Stimulated activated CD8-positive, alpha-beta memory T cell treated with anti-CD3 and anti-CD28 coated beads, Interleukin-4, amount 100 ng/mL, for 24 hours (primary cell): ENCODE measurements around the gene RAB8A.
"Not testable (repeated sequence)": the region's sequence is repeated elsewhere in the genome, so short reads cannot be mapped to it uniquely, and the experiment has no call there.

Experiments
- DNase-seq: peaks from one replicate; pipeline ENCODE4 v3.0.0-alpha.2; 2020; ENCODE audit warnings: low read depth

The RAB8A gene

DNA sequence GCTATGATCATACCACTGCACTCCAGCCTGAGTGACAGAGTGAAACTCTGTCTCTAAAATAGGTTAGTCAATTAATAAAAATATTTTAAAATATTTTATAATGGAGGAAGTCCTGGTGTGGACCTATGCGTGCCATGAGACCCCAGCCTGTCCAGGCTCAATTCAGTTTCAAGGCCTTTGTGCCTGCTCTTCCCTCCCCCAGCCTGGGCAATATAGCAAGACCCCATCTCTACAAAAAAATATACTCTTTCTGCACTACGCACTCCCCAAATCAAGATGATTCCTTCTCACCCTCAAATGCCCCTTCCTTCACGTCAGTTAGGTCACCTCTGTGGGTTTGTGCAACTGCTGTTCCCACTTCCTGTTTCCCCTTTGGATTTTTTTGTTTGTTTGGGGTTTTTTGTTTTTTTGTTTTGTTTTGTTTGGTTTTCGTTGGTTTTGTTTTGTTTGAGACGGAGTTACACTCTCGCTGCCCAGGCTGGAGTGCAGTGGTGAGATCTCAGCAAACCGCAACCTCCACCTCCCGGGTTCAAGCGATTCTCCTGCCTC, 30.4 kb downstream of the RAB8A start:
- no peak for DNase-seq

DNA sequence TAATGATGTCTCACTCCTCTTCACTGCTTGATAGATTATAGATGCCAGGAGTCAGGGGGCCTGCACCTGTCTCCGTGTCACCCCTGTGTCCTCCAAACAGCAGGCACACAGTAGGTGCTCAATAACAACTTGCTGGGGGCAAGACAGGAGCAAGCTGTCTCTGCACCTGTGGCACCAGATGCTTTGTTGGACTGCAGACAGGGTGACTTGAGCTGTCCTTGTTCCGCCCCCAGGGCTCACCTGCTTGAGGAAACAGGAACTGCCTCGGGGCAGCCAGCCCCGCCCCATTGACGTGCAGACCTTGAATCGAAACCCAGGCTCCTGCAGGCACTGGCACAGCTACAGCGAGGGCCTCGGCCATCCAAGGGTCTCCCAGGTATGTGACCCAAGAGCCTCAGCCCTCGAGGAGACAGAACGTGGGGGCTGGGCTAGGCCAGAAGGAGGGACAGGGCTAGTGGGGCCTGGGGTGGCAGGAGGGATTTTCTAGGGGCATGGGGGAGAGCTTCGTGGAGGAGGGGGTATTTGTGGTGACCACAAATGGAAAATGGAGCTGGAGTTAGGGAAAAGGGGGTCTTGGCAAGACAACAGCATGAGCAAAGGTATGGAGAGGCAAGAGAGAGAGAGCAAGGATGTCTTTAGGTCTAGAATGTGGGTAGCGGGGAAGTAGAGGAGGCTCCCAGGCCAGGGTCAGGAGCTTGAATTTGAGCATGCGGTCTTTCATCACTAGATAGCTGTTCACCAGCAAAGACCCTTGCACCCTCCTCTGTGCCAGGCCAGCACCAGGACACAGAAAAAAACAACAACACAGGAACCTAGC, 31.9 kb downstream of the RAB8A start, which contains the start of gene HSH2D:
HSH2D (plus strand) TSS at position 287 of the 817 bp plus-strand sequence. CDS start 5,066 bp downstream, outside the sequence.
- DNase-seq = peak; percentile 62

DNA sequence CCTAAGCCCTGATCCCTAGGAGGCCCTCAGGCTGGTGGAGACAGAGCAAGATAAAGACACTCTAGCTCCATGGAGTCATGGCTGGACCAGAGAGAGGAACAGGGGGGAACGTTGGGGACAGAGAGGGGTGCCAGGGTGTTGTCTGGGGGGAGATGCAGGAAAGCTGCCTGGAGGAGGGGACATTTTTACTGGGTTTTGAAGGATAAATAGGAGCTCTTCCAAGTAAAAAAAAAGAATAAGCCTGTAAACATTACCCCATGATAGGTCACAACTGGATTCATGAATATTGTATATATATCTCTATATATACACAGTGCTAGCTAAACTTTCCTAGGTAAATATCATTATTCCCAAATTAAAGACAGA, 32.5 kb downstream of the RAB8A start:
- DNase-seq = no peak

DNA sequence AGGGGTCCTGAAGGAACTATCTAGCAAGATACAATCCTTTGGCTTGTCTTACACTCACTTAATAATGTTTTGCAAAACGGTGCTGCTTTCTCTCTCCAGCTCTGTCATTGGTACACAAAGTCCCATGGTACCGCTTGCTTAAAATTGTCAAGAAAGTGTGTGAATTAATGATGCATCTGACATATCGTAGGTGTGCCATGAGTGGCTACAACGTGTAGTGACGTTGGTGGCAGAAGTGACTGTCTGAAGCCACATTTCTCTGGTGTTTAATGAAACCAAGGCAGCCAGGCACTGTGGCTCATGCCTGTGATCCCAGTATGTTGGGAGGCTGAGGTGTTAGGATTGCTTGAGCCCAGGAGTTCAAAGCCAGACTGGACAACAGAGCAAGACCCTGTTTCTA, 34.4 kb downstream of the RAB8A start:
- no peak for DNase-seq

DNA sequence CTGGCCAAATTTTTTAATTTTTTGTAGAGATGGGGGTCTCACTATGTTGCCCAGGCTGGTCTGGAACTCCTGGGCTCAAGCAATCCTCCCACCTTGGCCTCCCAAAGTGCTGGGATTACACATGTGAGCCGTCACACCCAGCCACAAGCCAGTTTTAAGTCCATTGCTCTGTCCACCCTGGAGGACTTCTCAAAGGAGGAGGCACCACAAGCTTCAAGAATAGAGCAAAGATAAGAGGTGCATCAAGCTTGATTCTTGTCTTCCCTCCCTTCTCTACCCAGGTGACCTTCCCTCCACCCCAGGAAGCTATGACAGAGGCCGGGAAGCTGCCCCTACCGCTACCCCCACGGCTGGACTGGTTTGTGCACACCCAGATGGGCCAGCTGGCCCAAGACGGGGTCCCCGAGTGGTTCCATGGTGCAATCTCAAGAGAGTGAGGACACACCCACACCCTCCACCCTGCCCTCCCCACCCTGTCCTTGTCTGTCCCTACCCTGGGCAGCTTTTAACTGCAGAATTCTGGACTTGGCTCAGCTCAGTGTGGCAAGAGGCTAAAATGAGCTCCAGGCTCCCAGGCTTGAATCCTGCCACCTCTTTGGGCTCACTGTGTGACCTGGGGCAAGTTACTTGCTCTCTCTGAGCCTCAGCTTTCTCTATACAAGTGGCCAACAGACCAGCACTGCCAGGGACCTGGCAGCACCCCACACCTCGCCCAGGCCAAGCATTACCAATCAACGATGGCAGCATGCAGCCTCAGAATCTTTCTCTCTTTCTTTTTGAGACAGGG, 36.9 kb downstream of the RAB8A start:
- no peak for DNase-seq

DNA sequence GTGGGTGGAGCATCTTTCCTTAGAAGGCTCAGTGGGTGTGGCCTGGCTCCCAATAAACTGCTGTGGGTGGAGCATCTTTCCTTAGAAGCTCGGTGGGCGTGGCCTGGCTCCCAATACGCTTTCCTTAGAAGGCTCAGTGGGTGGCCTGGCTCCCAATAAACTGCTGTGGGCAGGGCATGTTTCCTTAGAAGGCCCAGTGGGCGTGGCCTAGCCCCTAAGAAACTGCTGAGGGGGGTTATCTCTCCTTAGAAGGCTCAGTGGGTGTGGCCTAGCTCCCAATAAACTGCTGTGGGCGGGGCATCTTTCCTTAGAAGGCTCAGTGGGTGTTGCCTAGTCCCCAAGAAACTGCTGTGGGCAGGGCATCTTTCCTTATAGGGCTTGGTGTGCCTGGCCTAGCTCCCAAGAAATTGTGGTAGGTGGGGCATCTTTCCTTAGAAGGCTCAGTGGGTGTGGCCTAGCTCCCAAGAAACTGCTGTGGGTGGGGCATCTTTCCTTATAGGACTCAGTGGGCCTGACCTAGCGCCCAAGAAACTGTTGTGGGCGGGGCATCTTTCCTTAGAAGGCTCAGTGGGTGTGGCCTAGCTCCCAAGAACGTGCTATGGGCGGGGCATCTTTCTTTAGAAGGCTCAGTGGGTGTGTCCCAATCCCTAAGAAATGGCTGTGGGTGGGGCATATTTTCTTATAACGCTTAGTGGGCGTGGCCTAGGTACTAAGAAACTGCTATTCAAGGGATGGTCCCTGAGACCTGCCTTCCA, 42.1 kb downstream of the RAB8A start:
- no peak for DNase-seq

DNA sequence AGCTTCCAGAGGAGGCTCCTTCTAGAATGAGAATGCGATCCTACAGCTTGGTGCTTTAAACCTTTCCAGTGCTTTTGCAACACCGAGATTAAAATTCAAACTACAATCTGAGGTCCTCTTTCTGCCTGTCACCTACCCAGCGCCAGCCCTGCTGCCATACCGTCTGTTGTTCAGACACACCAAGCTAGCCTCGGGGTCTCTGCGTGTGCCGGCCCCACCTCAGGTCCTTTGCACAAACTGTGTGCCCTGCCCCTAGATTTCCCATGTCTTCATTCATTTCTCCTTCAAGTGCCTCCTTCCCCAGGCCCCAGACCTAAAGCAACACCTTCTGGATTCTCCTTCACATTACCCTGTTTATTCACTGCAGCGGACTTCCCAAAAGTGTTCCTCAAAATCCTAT, 42.9 kb downstream of the RAB8A start:
- DNase-seq = no peak

DNA sequence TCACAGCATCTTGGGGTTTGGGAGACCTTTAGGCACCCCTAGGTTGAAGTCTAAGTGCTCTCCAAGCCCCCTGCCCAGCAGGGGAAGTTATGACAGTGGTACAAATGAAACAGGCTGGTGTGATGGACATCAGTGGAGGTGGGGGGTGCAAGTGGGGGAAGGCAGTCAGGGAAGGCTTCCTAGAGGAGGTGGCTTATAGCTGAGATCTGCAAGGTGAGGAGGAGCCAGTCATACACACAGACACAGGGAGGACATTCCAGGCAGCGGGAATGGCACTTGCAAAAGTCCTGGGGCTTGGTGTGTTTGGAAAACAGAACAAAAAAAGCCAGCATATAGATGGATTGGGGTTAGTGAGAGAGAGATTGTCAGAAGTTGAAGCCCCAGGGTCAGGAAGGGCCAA, 43.4 kb downstream of the RAB8A start:
- no peak for DNase-seq

DNA sequence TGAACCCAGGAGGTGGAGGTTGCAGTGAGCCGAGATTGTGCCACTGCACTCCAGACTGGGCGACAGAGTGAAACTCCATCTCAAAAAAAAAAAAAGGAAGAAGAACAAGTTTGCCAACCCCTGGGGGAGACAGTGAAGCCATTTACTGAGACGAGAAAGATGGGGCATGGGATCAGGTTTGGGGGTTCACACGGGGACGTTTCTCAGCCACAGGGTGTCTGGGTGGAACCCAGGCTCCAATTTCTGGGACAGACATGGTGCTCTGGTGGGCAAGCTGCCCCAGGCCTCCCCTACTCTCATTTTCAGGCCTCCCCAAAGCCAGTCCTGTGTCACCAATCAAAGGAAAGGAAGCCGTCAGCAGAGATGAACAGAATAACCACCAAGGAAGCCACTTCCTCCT, 45.2 kb downstream of the RAB8A start:
- DNase-seq = no peak

DNA sequence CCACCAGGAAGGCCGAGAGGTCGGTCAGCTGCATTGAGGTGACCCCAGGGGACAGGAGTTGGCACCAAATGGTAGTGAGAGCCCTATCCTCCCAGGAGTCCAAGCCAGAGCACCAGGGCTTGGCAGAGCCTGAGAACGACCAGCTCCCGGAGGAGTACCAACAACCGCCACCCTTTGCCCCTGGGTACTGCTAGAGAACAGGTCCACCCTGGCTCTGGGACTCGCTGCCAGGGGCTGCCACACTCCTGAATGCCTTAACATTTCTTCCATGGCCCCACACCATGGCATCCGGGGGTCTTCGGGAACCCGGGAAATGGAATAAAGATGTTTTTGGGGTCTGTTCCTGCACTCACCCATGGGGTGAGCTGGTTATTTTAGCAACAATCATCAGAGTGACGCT, 45.9 kb downstream of the RAB8A start:
- DNase-seq = no peak

DNA sequence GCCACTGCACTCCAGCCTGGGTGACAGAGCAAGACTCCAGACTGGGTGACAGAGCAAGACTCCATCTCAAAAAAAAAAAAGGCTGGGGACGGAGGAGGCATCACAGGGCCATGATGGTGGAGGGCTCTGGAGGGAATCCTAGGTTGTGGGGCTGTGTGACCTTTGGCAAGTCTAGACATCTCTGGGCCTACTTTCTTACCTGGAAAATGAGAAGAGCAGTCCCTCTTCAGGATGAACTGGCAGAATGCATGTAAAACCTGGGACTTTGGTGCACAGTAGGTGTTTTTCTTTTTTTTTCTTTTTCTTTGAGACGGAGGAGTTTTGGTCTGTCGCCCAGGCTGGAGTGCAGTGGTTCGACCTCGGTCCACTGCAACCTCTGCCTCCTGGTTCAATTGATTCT, 48.0 kb downstream of the RAB8A start:
- no peak for DNase-seq

DNA sequence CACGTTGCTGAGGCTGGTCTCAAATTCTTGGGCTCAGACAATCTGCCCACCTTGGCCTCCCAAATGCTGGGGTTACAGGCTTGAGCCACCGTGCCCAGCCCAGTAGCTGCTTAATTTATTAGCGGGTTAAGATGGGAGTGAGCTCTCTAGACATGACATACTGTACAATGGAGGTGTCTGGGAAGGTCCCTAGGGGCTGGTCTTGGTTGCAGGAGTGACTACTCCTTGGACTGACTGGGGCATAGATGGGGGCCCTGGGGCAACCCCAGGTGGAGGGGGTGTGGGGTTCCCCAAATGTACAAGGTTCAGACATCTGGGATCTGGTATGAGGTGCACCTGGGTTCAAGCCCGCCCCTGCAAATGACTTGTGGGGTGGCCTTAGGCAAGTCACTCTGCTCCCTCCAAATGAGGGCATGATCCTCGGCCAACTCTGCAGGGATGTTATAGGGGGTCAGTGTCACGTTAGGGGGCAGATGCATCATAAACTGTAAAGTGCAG, 48.8 kb downstream of the RAB8A start:
- DNase-seq = no peak

DNA sequence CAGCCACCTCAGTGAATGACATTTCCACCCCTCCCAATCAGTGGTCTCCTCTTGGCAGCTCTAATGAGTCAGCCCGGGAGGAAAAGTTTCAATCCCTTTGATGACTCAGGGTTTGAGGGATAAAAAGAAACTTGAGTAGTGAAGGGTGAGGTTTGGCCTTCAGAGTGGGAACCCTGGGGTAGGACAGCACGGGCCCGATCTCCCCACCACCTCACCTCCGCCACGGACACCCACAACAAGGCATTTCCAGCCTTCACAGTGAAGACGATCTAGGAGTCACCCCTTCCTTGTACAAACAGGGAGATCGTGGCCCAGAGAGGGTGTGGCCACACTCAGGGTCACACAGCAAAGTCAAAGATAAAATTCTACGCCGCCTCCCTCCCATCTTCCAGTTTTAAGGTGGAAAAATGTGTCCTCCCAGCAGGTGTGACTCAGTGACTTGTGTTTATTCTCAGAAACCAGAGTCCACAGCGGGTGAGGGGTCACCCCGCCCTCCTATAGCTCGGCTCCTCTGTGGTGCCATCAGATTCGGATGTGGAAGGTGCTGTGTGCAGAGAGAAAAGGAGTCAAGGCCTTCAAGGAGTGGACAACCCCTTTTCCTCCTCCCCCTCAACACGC, 49.4 kb downstream of the RAB8A start:
- DNase-seq = peak; percentile 22

DNA sequence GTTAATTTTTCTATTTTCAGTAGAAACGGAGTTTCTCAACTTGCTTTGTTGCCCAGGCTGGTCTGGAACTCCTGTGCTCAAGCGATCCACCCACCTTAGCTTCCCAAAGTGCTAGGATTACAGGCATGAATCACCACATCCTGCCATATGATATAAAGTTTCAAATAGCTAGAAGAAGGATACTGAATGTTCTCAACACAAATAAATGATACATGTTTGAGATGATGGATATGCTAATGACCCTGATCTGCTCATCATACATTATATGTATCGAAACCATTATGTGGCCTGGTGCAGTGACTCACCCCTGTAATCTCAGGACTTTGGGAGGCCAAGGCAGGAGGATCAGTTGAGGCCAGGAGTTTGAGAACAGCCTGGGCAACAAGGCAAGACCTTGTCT, 50.2 kb downstream of the RAB8A start:
- DNase-seq = no peak

DNA sequence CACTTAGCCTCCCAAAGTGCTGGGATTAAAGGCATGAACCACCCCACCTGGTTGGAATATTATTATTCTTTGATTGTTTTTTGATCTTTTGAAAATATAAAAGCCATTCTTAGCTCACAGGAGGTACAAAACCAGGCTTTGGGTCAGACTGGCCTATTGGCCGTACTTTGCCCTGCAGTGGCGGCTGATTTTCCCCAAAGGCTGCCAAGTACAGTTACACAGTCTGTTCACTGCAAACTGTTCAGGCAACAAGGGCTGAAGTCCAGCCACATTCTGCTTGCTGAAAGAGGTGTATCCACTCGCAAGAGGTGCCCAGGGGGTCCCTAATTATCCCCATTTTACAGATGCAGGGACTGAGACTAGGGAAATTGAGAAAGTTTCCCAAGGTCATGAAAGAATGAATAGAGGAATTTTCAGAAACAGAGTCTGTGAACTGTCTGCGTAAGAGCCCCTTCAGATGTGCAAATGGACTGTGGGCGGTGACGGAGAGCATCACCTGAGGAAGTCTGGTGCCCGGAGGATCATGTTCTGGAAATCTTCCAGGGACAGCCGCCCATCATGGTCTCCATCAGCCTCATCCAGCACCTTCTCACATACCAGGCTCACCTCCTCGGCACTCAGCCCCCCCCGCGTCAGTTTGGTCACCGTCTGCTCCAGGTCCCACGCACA, 52.7 kb downstream of the RAB8A start:
- no peak for DNase-seq

DNA sequence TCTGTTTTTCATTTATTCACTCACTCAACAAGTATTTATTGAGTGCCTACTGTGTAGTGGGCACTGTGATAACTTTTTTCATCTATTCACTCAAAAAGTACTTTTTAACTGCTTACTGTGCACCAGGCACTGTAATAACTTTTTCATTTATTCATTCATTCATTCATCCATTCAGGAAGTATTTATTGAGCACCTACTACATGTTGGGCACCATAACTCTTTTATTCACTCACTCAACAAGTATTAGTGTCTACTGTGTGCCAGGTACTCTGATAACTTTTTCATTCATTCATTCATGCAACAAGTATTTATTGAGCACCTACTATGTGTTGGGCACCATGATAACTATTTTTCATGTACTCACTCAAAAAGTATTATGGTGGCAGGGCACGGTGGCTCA, 54.7 kb downstream of the RAB8A start:
- DNase-seq = no peak

DNA sequence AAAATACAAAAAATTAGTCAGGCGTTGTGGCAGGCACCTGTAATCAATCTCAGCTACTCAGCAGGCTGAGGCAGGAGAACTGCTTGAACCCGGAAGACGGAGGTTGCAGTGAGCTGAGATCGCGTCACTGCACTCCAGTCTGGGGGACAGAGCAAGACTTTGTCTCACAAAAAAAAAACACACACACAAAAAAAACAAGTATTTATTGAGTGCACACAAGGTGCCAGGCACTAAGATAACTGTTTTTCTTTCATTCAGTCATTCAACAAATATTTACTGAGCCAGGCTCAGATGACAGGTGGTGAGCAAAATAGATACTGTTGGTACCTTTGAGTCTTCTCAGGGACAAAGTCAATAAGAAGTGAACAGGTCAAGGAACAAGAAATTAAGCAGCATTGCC, 55.4 kb downstream of the RAB8A start:
- no peak for DNase-seq

DNA sequence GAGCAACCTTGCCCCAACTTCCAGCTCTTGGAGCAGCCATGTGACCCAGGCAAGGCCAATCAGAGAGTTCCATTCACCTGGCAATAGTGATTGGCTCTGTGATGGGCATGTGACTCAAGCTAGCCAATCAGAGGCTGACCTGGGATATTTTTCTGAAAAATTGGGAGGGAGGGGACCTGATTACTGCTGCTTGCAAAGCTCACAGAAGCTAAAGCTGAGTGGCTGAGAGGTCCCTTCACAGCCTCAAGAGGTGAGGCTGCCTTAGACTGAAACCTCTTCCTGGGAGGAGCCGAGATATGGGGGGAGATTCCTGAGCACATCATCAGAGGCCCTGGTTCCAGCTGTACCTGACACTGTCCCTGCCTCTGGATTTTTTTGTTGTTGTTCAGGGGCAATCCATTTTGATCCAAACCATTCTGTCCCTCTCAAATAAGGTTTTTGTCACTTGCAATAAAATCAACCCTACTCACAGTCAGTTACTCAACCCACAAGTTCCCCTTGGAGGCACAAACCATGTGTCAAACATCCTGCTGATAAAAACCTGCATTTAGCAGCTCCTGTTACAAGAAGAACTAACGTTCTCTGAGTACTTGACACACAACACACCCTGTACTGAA, 56.9 kb downstream of the RAB8A start:
- DNase-seq = no peak

DNA sequence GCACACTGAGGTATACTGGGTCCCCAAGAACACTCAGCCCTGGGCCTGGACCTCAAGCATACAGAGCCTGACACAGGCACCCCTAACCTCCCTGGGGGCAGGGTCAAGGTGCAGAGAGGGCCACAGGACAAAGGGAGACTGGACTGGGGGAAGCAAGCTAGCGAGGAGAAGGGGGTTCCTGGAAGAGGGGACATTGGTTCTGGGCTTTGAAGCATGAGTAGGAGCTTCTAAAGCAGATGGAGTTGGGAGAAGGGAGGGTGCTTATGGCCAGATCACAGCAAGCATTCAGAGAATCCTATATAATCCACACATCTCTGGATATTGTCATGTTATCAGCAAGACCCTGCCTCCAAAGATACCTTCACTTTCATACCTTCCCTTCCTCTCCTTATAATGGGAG, 58.4 kb downstream of the RAB8A start:
- no peak for DNase-seq

DNA sequence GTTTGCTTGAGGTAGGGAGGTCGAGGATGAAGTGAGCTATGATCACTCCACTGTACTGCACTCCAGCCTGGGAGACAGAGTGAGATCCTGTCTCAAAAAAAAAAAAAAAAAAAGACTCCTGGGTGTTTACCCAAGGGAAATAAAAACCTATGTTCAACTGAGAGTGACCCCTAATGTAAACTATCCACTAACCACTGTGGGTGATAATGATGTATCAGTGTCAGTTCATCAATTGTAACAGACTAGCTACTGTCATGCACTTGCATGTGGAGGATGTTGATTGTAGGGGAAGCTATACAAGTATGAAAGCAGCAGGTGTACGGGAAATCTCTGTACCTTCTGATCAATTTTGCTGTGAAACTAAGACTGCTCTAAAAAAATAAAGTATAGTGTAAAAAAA, 64.3 kb downstream of the RAB8A start:
- no peak for DNase-seq

DNA sequence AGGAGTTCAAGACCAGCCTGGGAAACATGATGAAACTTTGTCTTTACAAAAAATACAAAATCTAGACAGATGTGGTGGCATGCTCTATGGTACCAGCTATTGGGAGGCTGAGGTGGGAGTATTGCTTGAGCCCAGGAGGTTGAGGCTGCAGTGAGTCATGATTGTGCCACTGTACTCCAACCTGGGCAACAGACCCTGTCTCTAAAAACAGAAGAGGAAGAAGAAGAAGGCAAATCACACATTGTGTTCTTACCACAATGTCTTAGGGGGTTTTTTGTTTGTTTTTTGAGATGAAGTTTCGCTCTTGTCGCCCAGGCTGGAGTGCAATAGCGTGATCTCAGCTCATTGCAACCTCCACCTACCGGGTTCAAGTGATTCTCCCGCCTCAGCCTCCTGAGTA, 67.2 kb downstream of the RAB8A start:
- not testable (repeated sequence) for DNase-seq
